Heart right ventricle (tissue), 16 donors: Measurements from ENCODE around the gene XRCC4. TPM values are rescaled to one million over a fixed set of nuclear protein-coding genes. Genes with fewer than 3 reads are reported as not detected.

Experiments used
- ATAC-seq, 8 donors: fragments of 200-7000 bp; cut with Tn5 transposase; one replicate each; pipeline ENCODE4 v1.9.1; 2020; ENCODE audit warnings: mild to moderate bottlenecking in 8 of 8, moderate library complexity in 8 of 8, moderate number of reproducible peaks in 1 of 8
- DNase-seq, 2 donors: peaks; one replicate each; pipeline ENCODE4 v3.0.0-alpha.2; 2020
- H3K27ac ChIP-seq, 10 donors: fragments of 200-600 bp; sonication (generic) in 2 of 10; one replicate each; pipeline versions ENCODE4 v1.5.0 to v1.8.0; 2020 to 2022; ENCODE audit warnings: mild to moderate bottlenecking in 3 of 10
- H3K27me3 ChIP-seq, 7 donors: fragments of 200-600 bp; one replicate each; pipeline ENCODE4 v1.8.0; 2021 to 2022; ENCODE audit warnings: mild to moderate bottlenecking in 2 of 7
- H3K36me3 ChIP-seq, 9 donors: fragments of 200-600 bp; sonication (generic) in 1 of 9; one replicate each; pipeline versions ENCODE4 v1.5.0 to v1.8.0; 2020 to 2022; ENCODE audit warnings: mild to moderate bottlenecking in 2 of 9
- H3K4me1 ChIP-seq, 9 donors: fragments of 200-600 bp; sonication (generic) in 1 of 9; one replicate each; pipeline versions ENCODE4 v1.5.0 to v1.8.0; 2020 to 2022; ENCODE audit warnings: mild to moderate bottlenecking in 4 of 9
- H3K4me3 ChIP-seq, 10 donors: fragments of 200-600 bp; sonication (generic) in 2 of 10; one replicate each; pipeline versions ENCODE4 v1.5.0 to v1.8.0; 2020 to 2022; ENCODE audit warnings: mild to moderate bottlenecking in 7 of 10, moderate library complexity in 2 of 10
- H3K9me3 ChIP-seq, 11 donors: fragments of 200-600 bp in 10 of 11; sonication (generic) in 2 of 11; one replicate each; pipeline versions ENCODE4 v1.5.0 to v1.8.0; 2013 to 2022; ENCODE audit warnings: mild to moderate bottlenecking in 2 of 11, control low read depth in 1 of 11, moderate library complexity in 1 of 11
- WGBS, 2 donors: extraction: QIAGEN DNeasy Blood & Tissue Kit; methylation state at CpG; one replicate each; pipeline ENCODE4 v1.1.7; 2013; ENCODE audit warnings: inconsistent platforms in 1 of 2; 5-methylcytosine and 5-hydroxymethylcytosine counted together
- intact Hi-C, 10 donors: fragments of 100-400 bp; cut with DNase I; formaldehyde crosslinking; loops; one replicate each; pipeline versions ENCODE4 v1.11.1 to v1.14.2; 2022
- polyA plus RNA-seq, 2 donors: library from polyadenylated mRNA; stranded (reverse); fragments of 200-250 nt; gene quantifications; one replicate each; pipeline ENCODE4 v1.2.3, GENCODE V29; 2013
- total RNA-seq, 10 donors: library from RNA; stranded (reverse); fragmentation: NEBNext Ultra II Directional in 3 of 10; extraction: Animal tissue kit (Norgen Biotek cat#: 25700) in 3 of 10; gene quantifications; one replicate each; pipeline versions ENCODE4 v1.2.1 to v1.2.4, GENCODE V29; 2021 to 2023
- TF ChIP-seq, protein P1 (sequence below), 9 donors: fragments of 200-600 bp; sonication (generic) in 2 of 9; IDR thresholded peaks; one replicate each; pipeline versions ENCODE4 v1.5.0 to v1.8.0; 2021 to 2022; ENCODE audit warnings: antibody characterized with exemption in 9 of 9, mild to moderate bottlenecking in 5 of 9, moderate library complexity in 1 of 9
- donor health status: Arrhythmogenic right ventricular cardiomyopathy.
- donor health status: ischemic (EF 13 %, LVEDD 7.1; RV severe dilation, severe dysfunction).
- donor health status: healthy with polysubstance abuse.
- donor health status: DM: no; HTN: yes; CAD: no.
- donor health status: DM: no; HTN: no; CAD: no.
- donor health status: ischemic (EF 25% LVEDD 6.9; RV normal size, moderate dysfunction).
- donor health status: ischemic (EF 25% LVEDD 5.7; RV mildly dilated, moderate dysfunction).
- donor health status: healthy.
- donor health status: DM: yes; HTN: yes; CAD: no.
- donor health status: Ischemic cardiomyopathy.
- donor health status: ischemic (EF 35%, LVEDD 5.7; RV mildly dilated, moderate dysfunction).
- donor health status: nonischemic (EF 11% LVEDD 7.7; RV severe dilation, severe dysfunction).
- donor health status: DM: yes; HTN: yes; CAD: no.
- donor health status: PGD.
- donor health status: ischemic (EF 29% LVEDD 5.4; RV normal size, mild dysfunction).
- donor health status: nonischemic (EF 23%, LVEDD 6.1; RV moderate dilation, normal function).

The XRCC4 gene
- total and polyA plus RNA-seq, 12 donors: 3.6 to 14.4 (median 6.8) TPM

GRCh38 chr5:83294246-83294645 lies 216.9 kb downstream of the XRCC4 start:
- no peak overlapping the region for H3K4me3 ChIP-seq
- no peaks in the 10 kb centered on the region for H3K36me3 ChIP-seq
- H3K27ac ChIP-seq: no peak overlapping the region
- ATAC-seq (no peak), DNase-seq (no peak)
- intact Hi-C loops: loop anchor here in 1 of 10 donors (10.0 kb wide), 1 partner anchor 59 kb away; no protein-coding TSS in a partner anchor
- TF ChIP-seq, protein P1, sequence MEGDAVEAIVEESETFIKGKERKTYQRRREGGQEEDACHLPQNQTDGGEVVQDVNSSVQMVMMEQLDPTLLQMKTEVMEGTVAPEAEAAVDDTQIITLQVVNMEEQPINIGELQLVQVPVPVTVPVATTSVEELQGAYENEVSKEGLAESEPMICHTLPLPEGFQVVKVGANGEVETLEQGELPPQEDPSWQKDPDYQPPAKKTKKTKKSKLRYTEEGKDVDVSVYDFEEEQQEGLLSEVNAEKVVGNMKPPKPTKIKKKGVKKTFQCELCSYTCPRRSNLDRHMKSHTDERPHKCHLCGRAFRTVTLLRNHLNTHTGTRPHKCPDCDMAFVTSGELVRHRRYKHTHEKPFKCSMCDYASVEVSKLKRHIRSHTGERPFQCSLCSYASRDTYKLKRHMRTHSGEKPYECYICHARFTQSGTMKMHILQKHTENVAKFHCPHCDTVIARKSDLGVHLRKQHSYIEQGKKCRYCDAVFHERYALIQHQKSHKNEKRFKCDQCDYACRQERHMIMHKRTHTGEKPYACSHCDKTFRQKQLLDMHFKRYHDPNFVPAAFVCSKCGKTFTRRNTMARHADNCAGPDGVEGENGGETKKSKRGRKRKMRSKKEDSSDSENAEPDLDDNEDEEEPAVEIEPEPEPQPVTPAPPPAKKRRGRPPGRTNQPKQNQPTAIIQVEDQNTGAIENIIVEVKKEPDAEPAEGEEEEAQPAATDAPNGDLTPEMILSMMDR (IDR thresholded peaks at IDR 0.05): no peak
- H3K9me3 ChIP-seq: peaks cover 0 to 15% (median 5%) of the 10 kb centered on the region in 11 donors
- peaks cover 0 to 8% (median 0%) of the 10 kb centered on the region in 9 donors for H3K4me1 ChIP-seq
- 79 to 82% methylated on average over 2 of the region's 2 CpGs for WGBS, 2 donors
- no peaks in the 10 kb centered on the region for H3K27me3 ChIP-seq

GRCh38 chr5:83299353-83299752 lies 222.0 kb downstream of the XRCC4 start:
- intact Hi-C loops: loop anchor here in 1 of 10 donors (10.0 kb wide), 1 partner anchor 65 kb away; no protein-coding TSS in a partner anchor
- H3K27me3 ChIP-seq: no peaks in the 10 kb centered on the region
- peaks cover 0 to 26% (median 13%) of the 10 kb centered on the region in 11 donors for H3K9me3 ChIP-seq
- no peaks in the 10 kb centered on the region for H3K36me3 ChIP-seq
- WGBS, 2 donors: 94 to 95% methylated on average over 2 of the region's 2 CpGs
- no peak overlapping the region for H3K4me3 ChIP-seq
- ATAC-seq (no peak), DNase-seq (no peak)
- peaks cover 0 to 7% (median 0%) of the 10 kb centered on the region in 9 donors for H3K4me1 ChIP-seq
- no peak overlapping the region for H3K27ac ChIP-seq
- TF ChIP-seq, protein P1 (IDR thresholded peaks at IDR 0.05): no peak

GRCh38 chr5:83306572-83307241 lies 229.4 kb downstream of the XRCC4 start:
- intact Hi-C loops: no loop called here
- TF ChIP-seq, protein P1 (IDR thresholded peaks at IDR 0.05): no peak
- Histone ChIP-seq H3K4me3 (no peak overlapping the region), H3K27ac (peak overlapping the region in 5 of 10 donors; percentile 37 to 88 (median 53)), H3K4me1 (peaks cover 0 to 25% (median 0%) of the 10 kb centered on the region in 9 donors), H3K36me3 (no peaks in the 10 kb centered on the region), H3K27me3 (no peaks in the 10 kb centered on the region), H3K9me3 (no peaks in the 10 kb centered on the region)
- peak in 1 of 2 donors; percentile 33 for DNase-seq
- ATAC-seq: peak; percentile 71 to 98 (median 91)
- WGBS, 2 donors: 38 to 45% methylated on average over 3 of the region's 3 CpGs

DNA sequence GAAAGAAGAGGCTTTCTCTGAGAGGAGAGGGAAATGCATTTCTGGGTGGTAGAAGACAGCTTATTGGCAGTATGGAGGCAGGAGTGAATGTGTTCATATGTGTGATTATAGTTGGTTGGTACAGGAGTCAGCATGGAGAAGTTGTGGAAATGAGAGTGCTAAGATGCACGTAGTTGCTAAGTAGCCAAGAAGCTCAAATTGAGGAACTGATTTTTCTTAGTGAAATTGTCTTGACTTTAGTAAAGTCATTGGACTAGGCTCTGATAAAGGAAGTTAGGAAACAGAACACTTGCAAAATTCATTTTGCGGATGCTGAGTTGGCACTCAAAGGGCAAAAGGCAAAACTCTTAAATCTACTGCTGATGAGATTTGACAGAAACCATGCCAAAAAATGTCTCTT lies 235.3 kb downstream of the XRCC4 start:
- intact Hi-C loops: no loop called here
- WGBS, 2 donors: 84 to 87% methylated on average over 2 of the region's 2 CpGs
- Histone ChIP-seq H3K4me3 (no peak overlapping the region), H3K27me3 (no peaks in the 10 kb centered on the region), H3K27ac (peak overlapping the region in 3 of 10 donors; percentile 3 to 85 (median 26)), H3K4me1 (peaks cover 0 to 23% (median 0%) of the 10 kb centered on the region in 9 donors), H3K36me3 (no peaks in the 10 kb centered on the region), H3K9me3 (peaks cover 0 to 16% (median 10%) of the 10 kb centered on the region in 11 donors)
- DNase-seq (no peak), ATAC-seq (peak in 6 of 8 donors; percentile 34 to 82 (median 49))
- TF ChIP-seq, protein P1 (IDR thresholded peaks at IDR 0.05): no peak
